ENCODE data around the gene SMU1. TPM values are rescaled to one million over a fixed set of nuclear protein-coding genes. Genes with fewer than 3 reads are reported as not detected.
A peak's percentile ranks its signal among the peaks of the same experiment; 100 is the strongest.
"Not testable (repeated sequence)": the region's sequence is repeated elsewhere in the genome, so short reads cannot be mapped to it uniquely, and the experiment has no call there.

SMU1 gene
- total RNA-seq, 1 donor from 2014 or later = 22.9 TPM

GRCh38 chr9:33092634-33093033 is 16.2 kb upstream of the SMU1 start:
- H3K27me3 Mint-ChIP-seq (ENCODE audit: low read depth, unreplicated experiment) = peaks cover 10% of the 10 kb centered on the region
- H3K79me2 ChIP-seq (ENCODE audit: insufficient read depth, low read length) = no peaks in the 10 kb centered on the region
- no peaks in the 10 kb centered on the region for H4K20me1 ChIP-seq (ENCODE audit: insufficient read depth, low read length)
- no peak overlapping the region for H2AFZ ChIP-seq (ENCODE audit: low read depth, low read length)
- DNase-seq (ENCODE audit: low read depth) (no peak), FAIRE-seq (no peak)
- H3K4me3 Mint-ChIP-seq (ENCODE audit: unreplicated experiment) = no peak overlapping the region
- H3K9me3 ChIP-seq (ENCODE audit: insufficient read depth, low read depth, low read length) = no peaks in the 10 kb centered on the region
- H3K4me2 ChIP-seq (ENCODE audit: low read length) = peak overlapping the region; percentile 15
- no peak overlapping the region for H3K9ac ChIP-seq (ENCODE audit: low read length)
- no peak overlapping the region for H3K27ac ChIP-seq (ENCODE audit: low read depth, low read length)
- H3K4me1 Mint-ChIP-seq (ENCODE audit: low read depth, unreplicated experiment) = no peaks in the 10 kb centered on the region
- H3K36me3 ChIP-seq (ENCODE audit: insufficient read depth, low read length) = no peaks in the 10 kb centered on the region
- H3K36me3 Mint-ChIP-seq (ENCODE audit: low read depth, unreplicated experiment) = no peaks in the 10 kb centered on the region
- H3K4me3 ChIP-seq (ENCODE audit: insufficient read depth, low read depth, low read length) = no peak overlapping the region
- TF ChIP-seq EZH2 (IDR thresholded peaks at IDR 0.05; ENCODE audit: insufficient read depth, low read length) = no peak
- TF ChIP-seq CTCF (IDR thresholded peaks at IDR 0.05; ENCODE audit: insufficient read depth, low read depth, low read length) = no peak
- peaks cover 7% of the 10 kb centered on the region for H3K9me3 Mint-ChIP-seq (ENCODE audit: unreplicated experiment)
- no peak overlapping the region for H3K27ac Mint-ChIP-seq (ENCODE audit: unreplicated experiment)
- H3K27me3 ChIP-seq (ENCODE audit: insufficient read depth, low read length) = no peaks in the 10 kb centered on the region
- no peaks in the 10 kb centered on the region for H3K4me1 ChIP-seq (ENCODE audit: insufficient read depth, low read length)

GRCh38 chr9:33085672-33086071 is 9.2 kb upstream of the SMU1 start:
- not testable (repeated sequence) for H4K20me1 ChIP-seq (ENCODE audit: insufficient read depth, low read length); H2AFZ ChIP-seq (ENCODE audit: low read depth, low read length); H3K79me2 ChIP-seq (ENCODE audit: insufficient read depth, low read length); DNase-seq (ENCODE audit: low read depth); H3K36me3 Mint-ChIP-seq (ENCODE audit: low read depth, unreplicated experiment); H3K4me3 Mint-ChIP-seq (ENCODE audit: unreplicated experiment); H3K27ac ChIP-seq (ENCODE audit: low read depth, low read length); H3K27ac Mint-ChIP-seq (ENCODE audit: unreplicated experiment); H3K4me1 Mint-ChIP-seq (ENCODE audit: low read depth, unreplicated experiment); H3K9me3 Mint-ChIP-seq (ENCODE audit: unreplicated experiment); H3K9me3 ChIP-seq (ENCODE audit: insufficient read depth, low read depth, low read length); H3K9ac ChIP-seq (ENCODE audit: low read length); H3K4me1 ChIP-seq (ENCODE audit: insufficient read depth, low read length); H3K27me3 ChIP-seq (ENCODE audit: insufficient read depth, low read length); H3K36me3 ChIP-seq (ENCODE audit: insufficient read depth, low read length); FAIRE-seq; H3K4me2 ChIP-seq (ENCODE audit: low read length); H3K4me3 ChIP-seq (ENCODE audit: insufficient read depth, low read depth, low read length)
- peaks cover 11% of the 10 kb centered on the region for H3K27me3 Mint-ChIP-seq (ENCODE audit: low read depth, unreplicated experiment)

GRCh38 chr9:33082538-33083326 is 6.3 kb upstream of the SMU1 start:
- Histone ChIP-seq H3K9me3 (ENCODE audit: insufficient read depth, low read depth, low read length) (no peaks in the 10 kb centered on the region), H3K27me3 (ENCODE audit: insufficient read depth, low read length) (no peaks in the 10 kb centered on the region), H3K79me2 (ENCODE audit: insufficient read depth, low read length) (no peaks in the 10 kb centered on the region), H4K20me1 (ENCODE audit: insufficient read depth, low read length) (no peaks in the 10 kb centered on the region), H3K36me3 (ENCODE audit: insufficient read depth, low read length) (no peaks in the 10 kb centered on the region), H3K4me2 (ENCODE audit: low read length) (no peak overlapping the region), H3K9ac (ENCODE audit: low read length) (no peak overlapping the region), H2AFZ (ENCODE audit: low read depth, low read length) (no peak overlapping the region), H3K4me1 (ENCODE audit: insufficient read depth, low read length) (peaks cover 4% of the 10 kb centered on the region), H3K4me3 (ENCODE audit: insufficient read depth, low read depth, low read length) (no peak overlapping the region), H3K27ac (ENCODE audit: low read depth, low read length) (no peak overlapping the region)
- DNase-seq (ENCODE audit: low read depth) (no peak), FAIRE-seq (no peak)
- H3K9me3 Mint-ChIP-seq (ENCODE audit: unreplicated experiment) = peaks cover 1% of the 10 kb centered on the region
- peak overlapping the region; percentile 28 for H3K27ac Mint-ChIP-seq (ENCODE audit: unreplicated experiment)
- H3K4me1 Mint-ChIP-seq (ENCODE audit: low read depth, unreplicated experiment) = no peaks in the 10 kb centered on the region
- H3K36me3 Mint-ChIP-seq (ENCODE audit: low read depth, unreplicated experiment) = peaks cover 2% of the 10 kb centered on the region
- H3K4me3 Mint-ChIP-seq (ENCODE audit: unreplicated experiment) = no peak overlapping the region
- TF ChIP-seq EZH2 (IDR thresholded peaks at IDR 0.05; ENCODE audit: insufficient read depth, low read length) (no peak), CTCF (IDR thresholded peaks at IDR 0.05; ENCODE audit: insufficient read depth, low read depth, low read length) (no peak)
- H3K27me3 Mint-ChIP-seq (ENCODE audit: low read depth, unreplicated experiment) = peaks cover 3% of the 10 kb centered on the region
